Neural cell (in vitro differentiated cells): ENCODE measurements around the gene TBC1D8. TPM values are rescaled to one million over a fixed set of nuclear protein-coding genes. Genes with fewer than 3 reads are reported as not detected.

ENCODE experiments used
- H2AFZ ChIP-seq: fragments of 200-600, 300-800 bp; sonication (generic), shearing (Covaris generic); 2 replicates; pipeline ENCODE4 v1.6.0; 2014; ENCODE audit warnings: low read depth, mild to moderate bottlenecking, antibody characterized with exemption, low read length, moderate library complexity
- H3F3A ChIP-seq: fragments of 200-600 bp; shearing (Covaris generic); 2 replicates; pipeline ENCODE4 v1.6.1; 2016; ENCODE audit warnings: mild to moderate bottlenecking, moderate library complexity, mixed read lengths, antibody characterized with exemption, low read length; ENCODE audit not compliant: insufficient read depth, poor library complexity, severe bottlenecking
- H3K27ac ChIP-seq: fragments of 200-600, 300-800 bp; sonication (generic), shearing (Covaris generic); 2 replicates; pipeline ENCODE4 v1.5.1; 2014; ENCODE audit warnings: mild to moderate bottlenecking, low read length, moderate library complexity
- H3K27me3 ChIP-seq: fragments of 300-800, 200-600 bp; sonication (generic), shearing (Covaris generic); 2 replicates; pipeline ENCODE4 v1.6.0; 2014; ENCODE audit warnings: mild to moderate bottlenecking, low read depth, low read length, moderate library complexity; ENCODE audit not compliant: insufficient read depth
- H3K36me3 ChIP-seq: fragments of 300-800, 200-600 bp; sonication (generic), shearing (Covaris generic); 2 replicates; pipeline ENCODE4 v1.5.1; 2014; ENCODE audit warnings: mild to moderate bottlenecking, antibody characterized with exemption, low read length, moderate library complexity; ENCODE audit not compliant: insufficient read depth
- H3K4me2 ChIP-seq: fragments of 300-800, 200-600 bp; sonication (generic), shearing (Covaris generic); 2 replicates; pipeline ENCODE4 v1.6.0; 2014; ENCODE audit warnings: mild to moderate bottlenecking, low read length
- H3K4me3 ChIP-seq: fragments of 300-800, 200-600 bp; sonication (generic), shearing (Covaris generic); 2 replicates; pipeline ENCODE4 v1.5.1; 2014; ENCODE audit warnings: mild to moderate bottlenecking, low read length, moderate library complexity
- H3K79me2 ChIP-seq: fragments of 200-600 bp; shearing (Covaris generic); replicated peaks from 2 replicates; pipeline ENCODE4 v1.6.0; 2014; ENCODE audit warnings: mild to moderate bottlenecking, low read length, moderate library complexity; ENCODE audit not compliant: insufficient read depth
- H3K9ac ChIP-seq: fragments of 300-800, 200-600 bp; sonication (generic), shearing (Covaris generic); 2 replicates; pipeline ENCODE4 v1.6.1; 2016; ENCODE audit warnings: mild to moderate bottlenecking, low read length, mixed read lengths
- H3K9me2 ChIP-seq: fragments of 200-600 bp; shearing (Covaris generic); 2 replicates; pipeline ENCODE4 v1.6.1; 2016; ENCODE audit warnings: mild to moderate bottlenecking, low read length, mixed read lengths; ENCODE audit not compliant: insufficient read depth
- H3K9me3 ChIP-seq: fragments of 200-600, 300-800 bp; sonication (generic), shearing (Covaris generic); 2 replicates; pipeline ENCODE4 v1.6.1; 2016; ENCODE audit warnings: mild to moderate bottlenecking, mixed run types, low read length, moderate library complexity, mixed read lengths
- H4K20me1 ChIP-seq: fragments of 200-600 bp; shearing (Covaris generic); 2 replicates; pipeline ENCODE4 v1.6.1; 2016; ENCODE audit warnings: mild to moderate bottlenecking, mixed run types; ENCODE audit not compliant: insufficient read depth
- CTCF ChIP-seq: fragments of 450-650 bp; IDR thresholded peaks from 2 replicates; pipeline ENCODE4 v1.5.1; 2014; ENCODE audit warnings: antibody characterized with exemption, mild to moderate bottlenecking, moderate library complexity; ENCODE audit not compliant: poor library complexity, severe bottlenecking
- EP300 ChIP-seq: fragments of 450-650 bp; conservative IDR thresholded peaks from 2 replicates; pipeline ENCODE4 v1.6.1; 2014; ENCODE audit warnings: antibody characterized with exemption, mild to moderate bottlenecking, moderate library complexity; ENCODE audit not compliant: poor library complexity, severe bottlenecking
- EZH2 ChIP-seq: fragments of 200-600, 300-800 bp; shearing (Covaris generic), sonication (generic); IDR thresholded peaks from 2 replicates; pipeline ENCODE4 v1.6.1; 2014; ENCODE audit warnings: antibody characterized with exemption, low read length, borderline replicate concordance, mild to moderate bottlenecking; ENCODE audit not compliant: insufficient read depth, poor library complexity, severe bottlenecking
- MXI1 ChIP-seq: fragments of 450-650 bp; conservative IDR thresholded peaks from 2 replicates; pipeline ENCODE4 v1.6.1; 2014; ENCODE audit warnings: antibody characterized with exemption, mild to moderate bottlenecking; ENCODE audit not compliant: poor library complexity, severe bottlenecking
- POLR2AphosphoS5 ChIP-seq: IDR thresholded peaks from 2 replicates; pipeline ENCODE4 v1.6.1; 2012
- RAD21 ChIP-seq: fragments of 450-650 bp; conservative IDR thresholded peaks from 2 replicates; pipeline ENCODE4 v1.6.1; 2014; ENCODE audit warnings: antibody characterized with exemption, mild to moderate bottlenecking, moderate library complexity
- REST ChIP-seq: IDR thresholded peaks from 2 replicates; pipeline ENCODE4 v1.6.1; 2012; ENCODE audit warnings: borderline replicate concordance
- SMC3 ChIP-seq: fragments of 450-650 bp; conservative IDR thresholded peaks from 2 replicates; pipeline ENCODE4 v1.6.1; 2014; ENCODE audit warnings: antibody characterized with exemption, mild to moderate bottlenecking, moderate library complexity; ENCODE audit not compliant: poor library complexity
- TAF1 ChIP-seq: IDR thresholded peaks from 2 replicates; pipeline ENCODE4 v1.6.1; 2012; ENCODE audit warnings: low read depth
- polyA plus RNA-seq: library from polyadenylated mRNA; depleted of rRNA; stranded (reverse); fragments of >200 nt; gene quantifications from 2 replicates; pipeline ENCODE4 v1.2.3, GENCODE V29; 2014

The TBC1D8 gene
- polyA plus RNA-seq, 1 donor from 2014 or later = 5.3 TPM

GRCh38 chr2:101193033-101193626, 41.9 kb upstream of the TBC1D8 start:
- TF ChIP-seq EZH2 (no peak), MXI1 (no peak), EP300 (no peak), SMC3 (no peak), REST (no peak), POLR2AphosphoS5 (no peak), CTCF (no peak)
- Histone ChIP-seq H3K4me2 (no peak overlapping the region), H3K27me3 (no peaks in the 10 kb centered on the region), H3K9me3 (no peaks in the 10 kb centered on the region), H3K79me2 (no peaks in the 10 kb centered on the region), H4K20me1 (no peaks in the 10 kb centered on the region), H3K36me3 (no peaks in the 10 kb centered on the region), H2AFZ (no peak overlapping the region), H3K9ac (no peak overlapping the region), H3K4me3 (no peak overlapping the region), H3K9me2 (no peaks in the 10 kb centered on the region), H3F3A (no peaks in the 10 kb centered on the region), H3K27ac (no peak overlapping the region)

GRCh38 chr2:101190747-101191516, 39.8 kb upstream of the TBC1D8 start:
- H3K27me3 ChIP-seq = no peaks in the 10 kb centered on the region
- H3K27ac ChIP-seq = no peak overlapping the region
- TF ChIP-seq MXI1 (no peak), EP300 (no peak), CTCF (no peak), REST (no peak), SMC3 (no peak), TAF1 (no peak), EZH2 (no peak), RAD21 (no peak), POLR2AphosphoS5 (no peak)
- H3K79me2 ChIP-seq = no peaks in the 10 kb centered on the region
- no peaks in the 10 kb centered on the region for H3K9me3 ChIP-seq
- H3K4me3 ChIP-seq = no peak overlapping the region
- H2AFZ ChIP-seq = no peak overlapping the region
- H3K9ac ChIP-seq = no peak overlapping the region
- no peaks in the 10 kb centered on the region for H3K36me3 ChIP-seq
- no peaks in the 10 kb centered on the region for H3K9me2 ChIP-seq
- no peaks in the 10 kb centered on the region for H3F3A ChIP-seq
- no peak overlapping the region for H3K4me2 ChIP-seq
- H4K20me1 ChIP-seq = no peaks in the 10 kb centered on the region
